AG09319 (cell line): ENCODE results near the gene OTOF.

Experiments used
- DNase-seq: peaks from one replicate; pipeline ENCODE4 v3.0.0-alpha.2; 2010; ENCODE audit warnings: low read depth; ENCODE audit errors: extremely low read depth
- CTCF ChIP-seq: IDR thresholded peaks from 2 replicates; pipeline ENCODE4 v1.5.1; 2011; ENCODE audit warnings: low read depth, mild to moderate bottlenecking, inconsistent platforms, low read length, moderate library complexity

OTOF gene

GRCh38 chr2:26461601-26462023 lies 16.3 kb downstream of the OTOF start:
- DNase-seq, result no peak
- TF ChIP-seq CTCF, result no peak

GRCh38 chr2:26460613-26461031 lies 17.3 kb downstream of the OTOF start:
- TF ChIP-seq CTCF, result no peak
- no peak for DNase-seq

- TF ChIP-seq CTCF, result no peak
- DNase-seq, result no peak
Measured at GRCh38 chr2:26459991-26460612, 17.8 kb downstream of the OTOF start.

GRCh38 chr2:26458365-26459042 lies 19.4 kb downstream of the OTOF start:
- no peak for DNase-seq
- no peak for TF ChIP-seq CTCF

- TF ChIP-seq CTCF, result no peak
- DNase-seq, result no peak
Measured at GRCh38 chr2:26457695-26458364, 20.1 kb downstream of the OTOF start.

- no peak for DNase-seq
- TF ChIP-seq CTCF, result no peak
Measured at GRCh38 chr2:26457251-26457666, 20.7 kb downstream of the OTOF start.
